SU-DHL-6 (cell line): Measurements from ENCODE around the gene PIERCE2.

Experiments
- H2AFZ ChIP-seq: fragments of 200-600 bp; sonication (generic); 2 replicates; pipeline ENCODE4 v1.6.1; 2014; ENCODE audit warnings: low read depth, mild to moderate bottlenecking, moderate library complexity, mixed read lengths, antibody characterized with exemption, low read length; ENCODE audit not compliant: severe bottlenecking
- H3F3A ChIP-seq: fragments of 200-600 bp; shearing (Covaris generic); 2 replicates; pipeline ENCODE4 v1.6.0; 2016; ENCODE audit warnings: antibody characterized with exemption, mild to moderate bottlenecking; ENCODE audit not compliant: insufficient read depth
- H3K27ac ChIP-seq: fragments of 200-600 bp; sonication (generic); 2 replicates; pipeline ENCODE4 v1.5.1; 2016; ENCODE audit warnings: low read depth, mild to moderate bottlenecking, low read length, moderate library complexity, mixed read lengths
- H3K27me3 ChIP-seq: fragments of 200-600 bp; sonication (generic), shearing (Covaris generic); 2 replicates; pipeline ENCODE4 v1.6.0; 2014; ENCODE audit warnings: mild to moderate bottlenecking, low read length
- H3K36me3 ChIP-seq: fragments of 200-600 bp; sonication (generic); 2 replicates; pipeline ENCODE4 v1.6.1; 2014; ENCODE audit warnings: mild to moderate bottlenecking, low read length, mixed read lengths
- H3K4me2 ChIP-seq: fragments of 300-600, 200-600 bp; shearing (Covaris generic), sonication (generic); 2 replicates; pipeline ENCODE4 v1.6.0; 2014; ENCODE audit warnings: low read length, low read depth, mild to moderate bottlenecking; ENCODE audit not compliant: poor library complexity, severe bottlenecking
- H3K4me3 ChIP-seq: fragments of 200-600 bp; sonication (generic); 2 replicates; pipeline ENCODE4 v1.5.1; 2014; ENCODE audit warnings: antibody characterized with exemption, low read length, mild to moderate bottlenecking, mixed read lengths; ENCODE audit not compliant: insufficient read depth, poor library complexity, severe bottlenecking
- H3K79me2 ChIP-seq: fragments of 200-600 bp; sonication (generic); 2 replicates; pipeline ENCODE4 v1.6.1; 2014; ENCODE audit warnings: mild to moderate bottlenecking, low read length, moderate library complexity; ENCODE audit not compliant: insufficient read depth
- H3K9ac ChIP-seq: fragments of 200-600 bp; sonication (generic); 2 replicates; pipeline ENCODE4 v1.7.0; 2014; ENCODE audit warnings: mild to moderate bottlenecking, low read length
- H3K9me2 ChIP-seq: fragments of 200-600 bp; sonication (generic); replicated peaks from 2 replicates; pipeline ENCODE4 v1.6.1; 2014; ENCODE audit warnings: low read length; ENCODE audit not compliant: insufficient read depth
- H3K9me3 ChIP-seq: fragments of 200-600 bp; sonication (generic); 2 replicates; pipeline ENCODE4 v1.6.1; 2014; ENCODE audit warnings: low read length, mixed read lengths; ENCODE audit not compliant: insufficient read depth
- H4K20me1 ChIP-seq: fragments of 200-600 bp; sonication (generic); 2 replicates; pipeline ENCODE4 v1.6.1; 2014; ENCODE audit warnings: low read depth, mild to moderate bottlenecking, antibody characterized with exemption, low read length, moderate library complexity, mixed read lengths
- EZH2phosphoT487 ChIP-seq: fragments of 200-600 bp; sonication (generic), shearing (Covaris generic); conservative IDR thresholded peaks from 2 replicates; pipeline ENCODE4 v1.6.1; 2018; ENCODE audit warnings: mild to moderate bottlenecking, antibody characterized with exemption, low read length, moderate library complexity, mixed read lengths
- TF ChIP-seq, protein P1 (sequence below): fragments of 200-600 bp; sonication (generic); IDR thresholded peaks from one replicate; pipeline ENCODE4 v1.5.1; 2017; ENCODE audit warnings: antibody characterized with exemption, mild to moderate bottlenecking, low read length, moderate library complexity; ENCODE audit not compliant: insufficient read depth, poor library complexity, severe bottlenecking

PIERCE2 gene

DNA sequence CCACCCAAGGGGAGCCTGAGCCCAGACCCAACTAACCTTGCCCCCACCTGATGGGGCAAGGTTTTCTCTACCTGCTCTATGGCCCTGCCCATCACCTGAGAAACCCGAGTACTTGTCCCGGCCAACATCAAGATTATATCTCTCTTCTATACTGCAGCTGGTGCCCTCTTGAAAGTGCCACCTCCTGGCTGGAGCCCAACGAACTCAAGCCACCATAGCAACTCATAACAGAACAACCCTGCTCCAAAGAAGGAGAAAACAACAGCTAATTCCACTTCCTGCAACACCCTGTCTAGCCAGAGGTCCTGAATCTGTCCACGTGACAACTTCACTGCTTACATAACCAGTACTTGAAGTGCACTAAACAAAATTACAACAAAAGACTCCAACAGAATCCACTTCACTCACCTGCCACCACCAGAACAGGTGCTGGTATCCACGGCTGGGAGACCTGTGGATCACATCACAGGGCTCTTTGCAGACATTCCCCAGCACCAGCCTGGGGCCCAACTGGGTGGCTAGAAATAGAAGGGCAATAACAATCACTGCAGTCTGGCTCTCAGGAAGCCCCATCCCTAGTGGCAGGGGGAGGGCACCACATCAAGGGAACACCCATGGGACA lies 49.2 kb downstream of the PIERCE2 start:
- Histone ChIP-seq H3K9me2 (no peaks in the 10 kb centered on the region), H3K27me3 (no peaks in the 10 kb centered on the region)
- TF ChIP-seq EZH2phosphoT487 = no peak
- TF ChIP-seq, protein P1, sequence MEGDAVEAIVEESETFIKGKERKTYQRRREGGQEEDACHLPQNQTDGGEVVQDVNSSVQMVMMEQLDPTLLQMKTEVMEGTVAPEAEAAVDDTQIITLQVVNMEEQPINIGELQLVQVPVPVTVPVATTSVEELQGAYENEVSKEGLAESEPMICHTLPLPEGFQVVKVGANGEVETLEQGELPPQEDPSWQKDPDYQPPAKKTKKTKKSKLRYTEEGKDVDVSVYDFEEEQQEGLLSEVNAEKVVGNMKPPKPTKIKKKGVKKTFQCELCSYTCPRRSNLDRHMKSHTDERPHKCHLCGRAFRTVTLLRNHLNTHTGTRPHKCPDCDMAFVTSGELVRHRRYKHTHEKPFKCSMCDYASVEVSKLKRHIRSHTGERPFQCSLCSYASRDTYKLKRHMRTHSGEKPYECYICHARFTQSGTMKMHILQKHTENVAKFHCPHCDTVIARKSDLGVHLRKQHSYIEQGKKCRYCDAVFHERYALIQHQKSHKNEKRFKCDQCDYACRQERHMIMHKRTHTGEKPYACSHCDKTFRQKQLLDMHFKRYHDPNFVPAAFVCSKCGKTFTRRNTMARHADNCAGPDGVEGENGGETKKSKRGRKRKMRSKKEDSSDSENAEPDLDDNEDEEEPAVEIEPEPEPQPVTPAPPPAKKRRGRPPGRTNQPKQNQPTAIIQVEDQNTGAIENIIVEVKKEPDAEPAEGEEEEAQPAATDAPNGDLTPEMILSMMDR = no peak

DNA sequence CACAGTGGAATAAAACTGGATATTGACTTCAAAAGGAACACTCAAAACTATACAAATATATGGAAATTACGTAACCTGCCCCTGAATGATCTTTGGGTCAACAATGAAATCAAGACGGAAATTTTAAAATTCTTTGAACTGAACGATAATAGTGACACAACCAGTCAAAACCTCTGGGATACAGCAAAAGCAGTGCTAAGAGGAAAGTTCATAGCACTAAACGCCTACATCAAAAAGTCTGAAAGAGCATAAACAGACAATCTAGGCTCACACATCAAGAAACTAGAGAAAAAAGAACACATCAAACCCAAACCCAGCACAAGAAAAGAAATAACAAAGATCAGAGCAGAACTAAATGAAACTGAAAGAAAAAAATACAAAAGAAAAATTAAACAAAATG lies 53.2 kb downstream of the PIERCE2 start:
- no peaks in the 10 kb centered on the region for H3K9me3 ChIP-seq
- no peak overlapping the region for H3K9ac ChIP-seq
- H2AFZ ChIP-seq = no peak overlapping the region
- H3K27ac ChIP-seq = no peak overlapping the region
- no peaks in the 10 kb centered on the region for H4K20me1 ChIP-seq
- H3F3A ChIP-seq = no peaks in the 10 kb centered on the region
- TF ChIP-seq EZH2phosphoT487 = no peak
- TF ChIP-seq, protein P1 = no peak
- H3K9me2 ChIP-seq = no peaks in the 10 kb centered on the region
- H3K27me3 ChIP-seq = no peaks in the 10 kb centered on the region
- H3K79me2 ChIP-seq = no peaks in the 10 kb centered on the region
- H3K4me2 ChIP-seq = no peak overlapping the region
- H3K4me3 ChIP-seq = no peak overlapping the region
- H3K36me3 ChIP-seq = no peaks in the 10 kb centered on the region

More for the DNA sequence above, 49.2 kb downstream of the PIERCE2 start:
- Histone ChIP-seq H3K4me3 (no peak overlapping the region), H3K9ac (no peak overlapping the region), H3K27ac (no peak overlapping the region), H3K4me2 (no peak overlapping the region), H4K20me1 (no peaks in the 10 kb centered on the region; the same call in 1 of the 2 replicates), H3F3A (no peaks in the 10 kb centered on the region), H3K36me3 (no peaks in the 10 kb centered on the region), H2AFZ (no peak overlapping the region), H3K9me3 (no peaks in the 10 kb centered on the region), H3K79me2 (no peaks in the 10 kb centered on the region)

DNA sequence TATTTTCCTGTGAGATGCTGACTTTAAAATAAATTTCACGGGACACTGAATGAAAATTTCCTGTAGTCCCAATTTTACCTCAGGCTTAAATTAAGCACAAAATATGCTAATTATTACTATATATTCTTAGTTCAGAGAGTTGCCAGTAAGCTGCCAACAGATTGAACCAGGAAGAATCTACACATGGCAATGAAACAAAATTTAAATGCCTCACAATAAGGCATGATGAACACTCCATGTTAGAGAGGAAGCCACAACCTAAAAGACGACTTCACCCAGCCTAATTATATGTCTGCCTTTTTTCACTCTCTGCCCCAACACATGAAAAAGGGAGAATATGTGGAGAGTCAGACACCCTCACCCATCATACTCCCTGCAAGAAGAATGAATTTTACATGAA lies 60.0 kb downstream of the PIERCE2 start:
- TF ChIP-seq, protein P1 = no peak
- no peak for TF ChIP-seq EZH2phosphoT487

More for the DNA sequence above, 60.0 kb downstream of the PIERCE2 start:
- no peaks in the 10 kb centered on the region for H3K9me2 ChIP-seq
- H3K4me2 ChIP-seq = no peak overlapping the region
- no peaks in the 10 kb centered on the region for H3K36me3 ChIP-seq
- no peaks in the 10 kb centered on the region for H3K79me2 ChIP-seq
- H3K9me3 ChIP-seq = no peaks in the 10 kb centered on the region
- no peaks in the 10 kb centered on the region for H3F3A ChIP-seq
- no peak overlapping the region for H3K9ac ChIP-seq
- H3K27me3 ChIP-seq = no peaks in the 10 kb centered on the region
- H3K4me3 ChIP-seq = no peak overlapping the region
- H3K27ac ChIP-seq = no peak overlapping the region
- peak overlapping the region; percentile 9 for H2AFZ ChIP-seq
- no peaks in the 10 kb centered on the region for H4K20me1 ChIP-seq
